GM21360 (cell line): ENCODE data around the gene TGM6.

Source experiments
- ATAC-seq: cut with Tn5 transposase; IDR thresholded peaks from one replicate; pipeline ENCODE4 v1.9.1; 2021; ENCODE audit warnings: mild to moderate bottlenecking, moderate library complexity; ENCODE audit not compliant: unreplicated experiment

The TGM6 gene

GRCh38 chr20:2380601-2381000, at the start of gene TGM6:
TSS of gene TGM6 (plus strand) at chr20:2380901. CDS start at chr20:2380969, 68 bp downstream.
- ATAC-seq, result no peak

- no peak for ATAC-seq
These were observed 49.6 kb upstream of the TGM6 start for GRCh38 chr20:2331106-2331505.

GRCh38 chr20:2331901-2332565, 48.7 kb upstream of the TGM6 start:
- no peak for ATAC-seq

- ATAC-seq, result no peak
These were observed 48.0 kb upstream of the TGM6 start for GRCh38 chr20:2332711-2333110.

- no peak for ATAC-seq
These were observed 46.9 kb upstream of the TGM6 start for GRCh38 chr20:2333821-2334220.

GRCh38 chr20:2335096-2335870, 45.4 kb upstream of the TGM6 start:
- no peak for ATAC-seq

- ATAC-seq, result no peak
These were observed 44.2 kb upstream of the TGM6 start for GRCh38 chr20:2336471-2336870.

- no peak for ATAC-seq
These were observed 43.6 kb upstream of the TGM6 start for GRCh38 chr20:2337142-2337541.

- no peak for ATAC-seq
These were observed 42.2 kb upstream of the TGM6 start for GRCh38 chr20:2338411-2339066.

- ATAC-seq, result no peak
These were observed 40.6 kb upstream of the TGM6 start for GRCh38 chr20:2340136-2340535.

GRCh38 chr20:2340823-2341222, 39.9 kb upstream of the TGM6 start:
- ATAC-seq, result no peak

GRCh38 chr20:2341336-2341735, 39.4 kb upstream of the TGM6 start:
- no peak for ATAC-seq

GRCh38 chr20:2342243-2342642, 38.5 kb upstream of the TGM6 start:
- no peak for ATAC-seq

GRCh38 chr20:2346188-2346587, 34.5 kb upstream of the TGM6 start:
- no peak for ATAC-seq

- no peak for ATAC-seq
These were observed 32.4 kb upstream of the TGM6 start for GRCh38 chr20:2348336-2348735.

GRCh38 chr20:2349801-2350200, 30.9 kb upstream of the TGM6 start:
- ATAC-seq, result no peak

- ATAC-seq, result no peak
These were observed 30.1 kb upstream of the TGM6 start for GRCh38 chr20:2350606-2351005.

- no peak for ATAC-seq
These were observed 27.5 kb upstream of the TGM6 start for GRCh38 chr20:2353231-2353630.

- no peak for ATAC-seq
These were observed 23.6 kb upstream of the TGM6 start for GRCh38 chr20:2357114-2357513.

- no peak for ATAC-seq
These were observed 22.7 kb upstream of the TGM6 start for GRCh38 chr20:2358006-2358405.

- ATAC-seq, result no peak
These were observed 19.6 kb upstream of the TGM6 start for GRCh38 chr20:2361035-2361593.

GRCh38 chr20:2363187-2363586, 17.5 kb upstream of the TGM6 start:
- no peak for ATAC-seq
